ENCODE measurements around the gene RNF6. TPM values are rescaled to one million over a fixed set of nuclear protein-coding genes. Genes with fewer than 3 reads are reported as not detected.

Gene RNF6
- total RNA-seq, 2 donors from 2014 or later: 31.2 to 46.2 TPM

DNA sequence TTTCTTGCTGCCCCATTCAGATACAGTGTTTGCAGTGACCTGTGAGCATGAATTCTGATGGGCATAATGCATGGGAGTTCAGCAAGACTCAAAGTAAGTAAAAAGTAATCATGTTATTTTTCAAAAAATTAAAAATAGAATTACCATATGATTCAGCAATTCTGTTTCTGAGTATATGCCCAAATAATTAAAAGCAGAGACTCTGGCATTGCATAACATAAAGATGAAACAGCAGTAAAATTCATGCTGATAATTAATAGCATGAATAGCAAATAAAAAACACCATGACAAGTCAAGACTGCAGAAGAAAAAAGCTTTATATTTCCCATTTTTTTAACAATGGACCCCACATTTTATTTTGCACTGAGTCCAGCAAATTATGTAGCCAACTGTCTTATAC lies 21.3 kb downstream of the RNF6 start:
- no peaks in the 10 kb centered on the region for H3K36me3 ChIP-seq
- TF ChIP-seq, protein P1, sequence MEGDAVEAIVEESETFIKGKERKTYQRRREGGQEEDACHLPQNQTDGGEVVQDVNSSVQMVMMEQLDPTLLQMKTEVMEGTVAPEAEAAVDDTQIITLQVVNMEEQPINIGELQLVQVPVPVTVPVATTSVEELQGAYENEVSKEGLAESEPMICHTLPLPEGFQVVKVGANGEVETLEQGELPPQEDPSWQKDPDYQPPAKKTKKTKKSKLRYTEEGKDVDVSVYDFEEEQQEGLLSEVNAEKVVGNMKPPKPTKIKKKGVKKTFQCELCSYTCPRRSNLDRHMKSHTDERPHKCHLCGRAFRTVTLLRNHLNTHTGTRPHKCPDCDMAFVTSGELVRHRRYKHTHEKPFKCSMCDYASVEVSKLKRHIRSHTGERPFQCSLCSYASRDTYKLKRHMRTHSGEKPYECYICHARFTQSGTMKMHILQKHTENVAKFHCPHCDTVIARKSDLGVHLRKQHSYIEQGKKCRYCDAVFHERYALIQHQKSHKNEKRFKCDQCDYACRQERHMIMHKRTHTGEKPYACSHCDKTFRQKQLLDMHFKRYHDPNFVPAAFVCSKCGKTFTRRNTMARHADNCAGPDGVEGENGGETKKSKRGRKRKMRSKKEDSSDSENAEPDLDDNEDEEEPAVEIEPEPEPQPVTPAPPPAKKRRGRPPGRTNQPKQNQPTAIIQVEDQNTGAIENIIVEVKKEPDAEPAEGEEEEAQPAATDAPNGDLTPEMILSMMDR (IDR thresholded peaks at IDR 0.05): no peak
- H3K9me3 ChIP-seq: no peaks in the 10 kb centered on the region
- no peak for DNase-seq
- intact Hi-C loops (cut with DNase I): no loop called here
- no peaks in the 10 kb centered on the region for H3K27me3 ChIP-seq
- no peak overlapping the region for H3K27ac ChIP-seq
- H3K4me1 ChIP-seq: no peaks in the 10 kb centered on the region
- H3K9ac ChIP-seq (ENCODE audit: low read depth in 2 of 2, low read length in 2 of 2): no peak overlapping the region
- H3K4me3 ChIP-seq: no peak overlapping the region

- Histone ChIP-seq H3K36me3 (no peaks in the 10 kb centered on the region), H3K9me3 (no peaks in the 10 kb centered on the region), H3K27ac (no peak overlapping the region), H3K4me1 (no peaks in the 10 kb centered on the region), H3K27me3 (no peaks in the 10 kb centered on the region), H3K4me3 (no peak overlapping the region), H3K9ac (ENCODE audit: low read depth in 2 of 2, low read length in 2 of 2) (no peak overlapping the region)
- TF ChIP-seq, protein P1 (IDR thresholded peaks at IDR 0.05): no peak
- no peak for DNase-seq
- intact Hi-C loops (cut with DNase I): no loop called here
Measured at GRCh38 chr13:26198116-26198515, 24.0 kb downstream of the RNF6 start.

DNA sequence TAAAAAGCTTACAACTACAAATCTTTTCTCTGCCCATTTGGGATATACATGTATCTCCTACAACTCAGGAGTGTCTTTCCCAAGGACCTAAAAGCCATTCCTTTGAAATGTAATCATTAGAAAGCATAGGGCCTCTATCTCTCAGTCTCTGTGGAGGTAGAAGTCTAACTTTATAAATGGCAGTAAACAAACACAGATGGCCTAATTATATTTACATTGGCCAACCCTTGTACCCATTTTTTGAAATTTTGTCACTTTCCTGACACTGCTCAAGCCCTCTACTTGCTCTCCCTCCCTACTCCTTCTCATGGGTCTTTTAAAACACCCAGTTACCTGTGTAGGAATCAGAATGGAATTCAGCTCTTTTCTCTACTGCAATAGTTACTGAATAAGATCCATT lies 24.8 kb downstream of the RNF6 start:
- no peak for DNase-seq
- TF ChIP-seq, protein P1 (IDR thresholded peaks at IDR 0.05): no peak
- Histone ChIP-seq H3K27me3 (no peaks in the 10 kb centered on the region), H3K27ac (no peak overlapping the region), H3K9me3 (no peaks in the 10 kb centered on the region), H3K36me3 (no peaks in the 10 kb centered on the region), H3K4me1 (no peaks in the 10 kb centered on the region), H3K4me3 (no peak overlapping the region), H3K9ac (ENCODE audit: low read depth in 2 of 2, low read length in 2 of 2) (no peak overlapping the region)
- intact Hi-C loops (cut with DNase I): no loop called here

DNA sequence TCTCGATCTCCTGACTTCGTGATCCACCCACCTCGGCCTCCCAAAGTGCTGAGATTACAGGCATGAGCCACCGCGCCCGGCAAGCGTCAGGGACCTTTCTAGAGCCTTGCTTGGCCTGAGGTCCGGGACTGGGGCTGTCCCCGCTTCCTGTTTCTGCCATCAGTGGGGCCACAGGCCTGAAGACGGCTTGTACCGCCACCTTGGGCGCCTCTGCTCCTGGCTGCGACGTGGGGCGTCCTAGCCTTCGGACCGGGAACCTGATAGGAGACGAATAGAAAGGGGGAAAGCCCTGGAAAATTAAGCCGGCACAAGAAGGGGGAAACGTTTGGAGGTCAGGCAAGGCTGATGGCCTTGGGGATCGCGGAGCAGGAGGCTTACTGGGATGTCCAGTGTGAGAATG lies 35.1 kb downstream of the RNF6 start:
- Histone ChIP-seq H3K27me3 (no peaks in the 10 kb centered on the region), H3K4me3 (peak overlapping the region; percentile 65), H3K9ac (ENCODE audit: low read depth in 2 of 2, low read length in 2 of 2) (peak overlapping the region in 1 of 2 donors; percentile 51), H3K9me3 (no peaks in the 10 kb centered on the region), H3K4me1 (peaks cover 2% of the 10 kb centered on the region), H3K27ac (peak overlapping the region; percentile 79), H3K36me3 (no peaks in the 10 kb centered on the region)
- no peak for DNase-seq
- TF ChIP-seq, protein P1 (IDR thresholded peaks at IDR 0.05): no peak
- intact Hi-C loops (cut with DNase I): no loop called here

DNA sequence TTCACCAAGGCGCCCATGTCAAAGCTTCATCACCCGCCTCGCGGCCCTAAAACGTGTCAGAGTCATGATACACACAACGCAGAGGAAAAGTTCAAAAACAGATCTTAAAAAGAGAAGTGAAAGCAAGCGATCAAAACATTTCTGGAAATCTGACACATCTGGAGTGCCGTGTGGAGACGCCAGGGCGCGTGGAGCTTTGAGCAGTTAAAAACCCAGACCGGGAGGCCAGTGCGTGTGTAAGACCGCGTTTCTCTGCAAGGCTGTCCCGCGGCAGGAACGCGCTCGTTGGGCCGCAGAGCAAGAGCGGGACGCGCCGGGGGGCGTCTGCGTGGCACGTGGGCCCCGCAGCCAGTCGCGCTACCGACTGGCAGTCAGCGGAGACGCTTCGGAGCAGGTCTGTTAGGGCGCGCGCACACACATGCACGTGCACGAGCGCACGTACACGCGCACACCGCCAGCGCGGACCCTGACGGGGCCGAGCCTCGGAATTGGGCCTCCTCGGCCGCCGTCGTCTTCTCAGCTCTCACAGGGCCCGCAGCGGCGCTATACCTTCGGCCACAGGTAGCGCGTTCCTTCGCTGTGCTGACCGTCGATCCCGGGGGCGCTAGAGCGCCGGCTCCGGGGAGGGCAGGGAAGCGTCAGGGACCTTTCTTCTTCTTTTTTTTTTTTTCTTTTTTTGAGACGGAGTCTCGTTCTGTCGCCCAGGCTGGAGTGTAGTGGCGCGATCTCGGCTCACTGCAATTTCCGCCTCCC lies 35.8 kb downstream of the RNF6 start:
- Histone ChIP-seq H3K27ac (peak overlapping the region; percentile 79), H3K4me1 (peaks cover 2% of the 10 kb centered on the region), H3K4me3 (peak overlapping the region; percentile 65), H3K9me3 (no peaks in the 10 kb centered on the region), H3K9ac (ENCODE audit: low read depth in 2 of 2, low read length in 2 of 2) (peak overlapping the region; percentile 54 to 78), H3K27me3 (no peaks in the 10 kb centered on the region), H3K36me3 (no peaks in the 10 kb centered on the region)
- intact Hi-C loops (cut with DNase I): no loop called here
- DNase-seq: peak; percentile 91
- TF ChIP-seq, protein P1 (IDR thresholded peaks at IDR 0.05): peak; percentile 47
